Measurements from ENCODE around the gene ZFP64. TPM values are rescaled to one million over a fixed set of nuclear protein-coding genes. Genes with fewer than 3 reads are reported as not detected.

ZFP64 gene
- total RNA-seq, 1 experiment from 2014 or later = 18.4 TPM

DNA sequence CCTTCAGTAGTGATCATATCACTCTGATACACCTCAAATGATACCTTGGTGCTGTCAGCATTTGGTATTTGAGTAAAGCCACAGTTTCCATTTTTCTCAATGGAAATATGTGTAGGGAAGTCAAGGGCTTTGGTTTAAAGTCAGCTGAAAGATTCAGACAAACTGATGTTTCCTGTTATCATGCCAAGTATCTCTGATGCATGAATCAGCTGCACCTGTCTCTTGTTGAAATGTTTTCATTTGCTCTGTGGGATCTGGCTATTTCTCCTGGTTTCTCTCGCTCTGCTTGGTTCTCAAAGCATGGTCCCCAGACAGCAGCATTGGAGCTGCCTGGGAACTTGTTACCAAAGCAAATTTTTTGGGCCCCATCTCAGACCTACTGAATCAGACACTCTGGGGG, 23.5 kb downstream of the ZFP64 start:
- H3K4me1 ChIP-seq (ENCODE audit: control insufficient read depth, insufficient read depth, low read length) = no peaks in the 10 kb centered on the region
- intact Hi-C loops (cut with micrococcal nuclease; ENCODE audit: unreplicated experiment) = no loop called here
- TF ChIP-seq POLR2AphosphoS5 (IDR thresholded peaks at IDR 0.05; ENCODE audit: low read depth, low read length) (no peak), SIN3A (IDR thresholded peaks at IDR 0.05; ENCODE audit: borderline replicate concordance, insufficient read depth, low read depth, low read length) (no peak), TCF7L2 (IDR thresholded peaks at IDR 0.05; ENCODE audit: low read depth, low read length) (no peak)
- TF ChIP-seq, protein P1, sequence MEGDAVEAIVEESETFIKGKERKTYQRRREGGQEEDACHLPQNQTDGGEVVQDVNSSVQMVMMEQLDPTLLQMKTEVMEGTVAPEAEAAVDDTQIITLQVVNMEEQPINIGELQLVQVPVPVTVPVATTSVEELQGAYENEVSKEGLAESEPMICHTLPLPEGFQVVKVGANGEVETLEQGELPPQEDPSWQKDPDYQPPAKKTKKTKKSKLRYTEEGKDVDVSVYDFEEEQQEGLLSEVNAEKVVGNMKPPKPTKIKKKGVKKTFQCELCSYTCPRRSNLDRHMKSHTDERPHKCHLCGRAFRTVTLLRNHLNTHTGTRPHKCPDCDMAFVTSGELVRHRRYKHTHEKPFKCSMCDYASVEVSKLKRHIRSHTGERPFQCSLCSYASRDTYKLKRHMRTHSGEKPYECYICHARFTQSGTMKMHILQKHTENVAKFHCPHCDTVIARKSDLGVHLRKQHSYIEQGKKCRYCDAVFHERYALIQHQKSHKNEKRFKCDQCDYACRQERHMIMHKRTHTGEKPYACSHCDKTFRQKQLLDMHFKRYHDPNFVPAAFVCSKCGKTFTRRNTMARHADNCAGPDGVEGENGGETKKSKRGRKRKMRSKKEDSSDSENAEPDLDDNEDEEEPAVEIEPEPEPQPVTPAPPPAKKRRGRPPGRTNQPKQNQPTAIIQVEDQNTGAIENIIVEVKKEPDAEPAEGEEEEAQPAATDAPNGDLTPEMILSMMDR (IDR thresholded peaks at IDR 0.05) = no peak
- TF ChIP-seq, protein P2, sequence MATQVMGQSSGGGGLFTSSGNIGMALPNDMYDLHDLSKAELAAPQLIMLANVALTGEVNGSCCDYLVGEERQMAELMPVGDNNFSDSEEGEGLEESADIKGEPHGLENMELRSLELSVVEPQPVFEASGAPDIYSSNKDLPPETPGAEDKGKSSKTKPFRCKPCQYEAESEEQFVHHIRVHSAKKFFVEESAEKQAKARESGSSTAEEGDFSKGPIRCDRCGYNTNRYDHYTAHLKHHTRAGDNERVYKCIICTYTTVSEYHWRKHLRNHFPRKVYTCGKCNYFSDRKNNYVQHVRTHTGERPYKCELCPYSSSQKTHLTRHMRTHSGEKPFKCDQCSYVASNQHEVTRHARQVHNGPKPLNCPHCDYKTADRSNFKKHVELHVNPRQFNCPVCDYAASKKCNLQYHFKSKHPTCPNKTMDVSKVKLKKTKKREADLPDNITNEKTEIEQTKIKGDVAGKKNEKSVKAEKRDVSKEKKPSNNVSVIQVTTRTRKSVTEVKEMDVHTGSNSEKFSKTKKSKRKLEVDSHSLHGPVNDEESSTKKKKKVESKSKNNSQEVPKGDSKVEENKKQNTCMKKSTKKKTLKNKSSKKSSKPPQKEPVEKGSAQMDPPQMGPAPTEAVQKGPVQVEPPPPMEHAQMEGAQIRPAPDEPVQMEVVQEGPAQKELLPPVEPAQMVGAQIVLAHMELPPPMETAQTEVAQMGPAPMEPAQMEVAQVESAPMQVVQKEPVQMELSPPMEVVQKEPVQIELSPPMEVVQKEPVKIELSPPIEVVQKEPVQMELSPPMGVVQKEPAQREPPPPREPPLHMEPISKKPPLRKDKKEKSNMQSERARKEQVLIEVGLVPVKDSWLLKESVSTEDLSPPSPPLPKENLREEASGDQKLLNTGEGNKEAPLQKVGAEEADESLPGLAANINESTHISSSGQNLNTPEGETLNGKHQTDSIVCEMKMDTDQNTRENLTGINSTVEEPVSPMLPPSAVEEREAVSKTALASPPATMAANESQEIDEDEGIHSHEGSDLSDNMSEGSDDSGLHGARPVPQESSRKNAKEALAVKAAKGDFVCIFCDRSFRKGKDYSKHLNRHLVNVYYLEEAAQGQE (IDR thresholded peaks at IDR 0.05; ENCODE audit: insufficient read depth in 1 of 2, low read depth in 2 of 2, low read length in 1 of 2) = no peak
- in situ Hi-C loops (cut with HindIII; ENCODE audit: low pct_unique_long_range_greater_than_20kb, low sequenced_read_pairs) = no loop called here
- 0 out of 2 replicates have a peak, but pooled peaks cover 3% of the 10 kb centered on the region for H3K9me3 ChIP-seq (ENCODE audit: control insufficient read depth, insufficient read depth, low read depth, low read length)
- POLR2A ChIA-PET = no interaction called here
- H3K27ac ChIP-seq (ENCODE audit: low read length) = no peak overlapping the region
- no peak overlapping the region for H3K4me3 ChIP-seq (ENCODE audit: low read depth in 2 of 2, low read length in 2 of 2)
- no peaks in the 10 kb centered on the region for H3K36me3 ChIP-seq (ENCODE audit: control insufficient read depth, insufficient read depth, low read length)
- BruUV-seq (replicated peaks) = no TSS peak
- CTCF ChIA-PET = no interaction called here
- DNase-seq (ENCODE audit: low read depth, low spot score) = no peak
- H3K27me3 ChIP-seq (ENCODE audit: control insufficient read depth, insufficient read depth, low read length) = no peaks in the 10 kb centered on the region
- ATAC-seq = no peak

DNA sequence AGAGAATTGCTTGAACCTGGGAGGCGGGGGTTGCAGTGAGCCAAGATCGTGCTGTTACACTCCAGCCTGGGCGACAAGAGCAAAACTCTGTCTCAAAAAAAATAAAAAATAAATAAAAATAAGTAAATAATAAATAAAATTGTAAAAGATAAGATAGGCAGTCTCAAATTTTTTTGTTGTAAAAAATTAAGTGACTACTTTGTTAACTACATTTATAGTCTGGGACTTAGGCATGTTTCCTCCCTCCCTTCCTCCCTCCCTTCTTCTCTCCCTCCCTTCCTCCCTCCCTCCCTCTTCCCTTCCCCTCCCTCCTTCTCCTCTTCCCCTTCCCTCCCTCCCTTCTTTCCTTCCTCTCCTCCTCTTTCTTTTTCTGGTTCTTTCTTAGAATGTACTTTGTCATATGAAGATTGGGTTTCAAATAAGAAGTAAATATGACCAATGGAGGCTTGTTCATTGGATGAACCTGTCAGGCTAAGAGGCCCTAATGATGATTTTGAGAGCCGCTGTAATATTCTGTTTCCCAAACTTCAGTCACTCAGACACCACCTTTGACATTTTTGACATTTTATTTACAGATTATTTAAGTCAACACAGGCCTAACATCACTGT, 24.2 kb downstream of the ZFP64 start:
- POLR2A ChIA-PET = no interaction called here
- H3K4me1 ChIP-seq (ENCODE audit: control insufficient read depth, insufficient read depth, low read length) = no peaks in the 10 kb centered on the region
- no TSS peak for BruUV-seq (replicated peaks)
- intact Hi-C loops (cut with micrococcal nuclease; ENCODE audit: unreplicated experiment) = no loop called here
- in situ Hi-C loops (cut with HindIII; ENCODE audit: low pct_unique_long_range_greater_than_20kb, low sequenced_read_pairs) = no loop called here
- H3K4me3 ChIP-seq (ENCODE audit: low read depth in 2 of 2, low read length in 2 of 2) = no peak overlapping the region
- no peaks in the 10 kb centered on the region for H3K27me3 ChIP-seq (ENCODE audit: control insufficient read depth, insufficient read depth, low read length)
- TF ChIP-seq POLR2AphosphoS5 (IDR thresholded peaks at IDR 0.05; ENCODE audit: low read depth, low read length) = no peak
- TF ChIP-seq, protein P1 (IDR thresholded peaks at IDR 0.05) = no peak
- TF ChIP-seq, protein P2 (IDR thresholded peaks at IDR 0.05; ENCODE audit: insufficient read depth in 1 of 2, low read depth in 2 of 2, low read length in 1 of 2) = no peak
- TF ChIP-seq TCF7L2 (IDR thresholded peaks at IDR 0.05; ENCODE audit: low read depth, low read length) = no peak
- 0 out of 2 replicates have a peak, but pooled peaks cover 3% of the 10 kb centered on the region for H3K9me3 ChIP-seq (ENCODE audit: control insufficient read depth, insufficient read depth, low read depth, low read length)
- no peaks in the 10 kb centered on the region for H3K36me3 ChIP-seq (ENCODE audit: control insufficient read depth, insufficient read depth, low read length)
- DNase-seq (ENCODE audit: low read depth, low spot score) (no peak), ATAC-seq (no peak)
- CTCF ChIA-PET = no interaction called here
- H3K27ac ChIP-seq (ENCODE audit: low read length) = no peak overlapping the region
